Heart left ventricle (tissue), 16 donors: Measurements from ENCODE around the gene GLMP. TPM values are rescaled to one million over a fixed set of nuclear protein-coding genes. Genes with fewer than 3 reads are reported as not detected.

Experiments
- ATAC-seq, 4 donors: fragments of 200-7000 bp; cut with Tn5 transposase; one replicate each; pipeline ENCODE4 v1.9.1; 2020 to 2022; ENCODE audit warnings: moderate library complexity in 4 of 4, mild to moderate bottlenecking in 3 of 4, moderate number of reproducible peaks in 1 of 4
- DNase-seq, 5 donors: peaks; one replicate each; pipeline ENCODE4 v3.0.0-alpha.2; 2020
- H3K27ac ChIP-seq, 12 donors: fragments of 200-600 bp; sonication (generic) in 4 of 12; one replicate each; pipeline versions ENCODE4 v1.5.0 to v1.8.0; 2016 to 2022; ENCODE audit warnings: mild to moderate bottlenecking in 2 of 12
- H3K27me3 ChIP-seq, 9 donors: fragments of 200-600 bp; sonication (generic) in 2 of 9; one replicate each; pipeline versions ENCODE4 v1.5.1 to v1.8.0; 2016 to 2022; ENCODE audit warnings: mild to moderate bottlenecking in 3 of 9
- H3K36me3 ChIP-seq, 9 donors: fragments of 200-600 bp; sonication (generic) in 2 of 9; one replicate each; pipeline versions ENCODE4 v1.5.0 to v1.8.0; 2018 to 2022; ENCODE audit warnings: mild to moderate bottlenecking in 2 of 9
- H3K4me1 ChIP-seq, 12 donors: fragments of 200-600 bp; sonication (generic) in 4 of 12; one replicate each; pipeline versions ENCODE4 v1.5.0 to v1.8.0; 2016 to 2022; ENCODE audit warnings: mild to moderate bottlenecking in 3 of 12
- H3K4me3 ChIP-seq, 12 donors: fragments of 200-600 bp; sonication (generic) in 4 of 12; one replicate each; pipeline versions ENCODE4 v1.5.0 to v1.8.0; 2017 to 2022; ENCODE audit warnings: mild to moderate bottlenecking in 9 of 12, moderate library complexity in 4 of 12
- H3K9me3 ChIP-seq, 12 donors: fragments of 200-600 bp; sonication (generic) in 4 of 12; one replicate each; pipeline versions ENCODE4 v1.5.0 to v1.8.0; 2016 to 2022; ENCODE audit warnings: mild to moderate bottlenecking in 1 of 12
- CTCF ChIP-seq, 12 donors: fragments of 200-600 bp; sonication (generic) in 4 of 12; IDR thresholded peaks; one replicate each; pipeline versions ENCODE4 v1.5.0 to v1.8.0; 2018 to 2022; ENCODE audit warnings: antibody characterized with exemption in 12 of 12, mild to moderate bottlenecking in 5 of 12
- POLR2A ChIP-seq, 2 donors: fragments of 450-650 bp; IDR thresholded peaks; one replicate each; pipeline ENCODE4 v1.6.1; 2017; ENCODE audit warnings: antibody characterized with exemption in 2 of 2, mild to moderate bottlenecking in 2 of 2, moderate library complexity in 2 of 2
- WGBS, 4 donors: extraction: QIAGEN DNeasy Blood & Tissue Kit in 2 of 4; methylation state at CpG; one replicate each; pipeline versions ENCODE4 v1.1.5 to v1.1.7; 2013 to 2018; 5-methylcytosine and 5-hydroxymethylcytosine counted together
- intact Hi-C, 10 donors: fragments of 100-400 bp; cut with DNase I; formaldehyde crosslinking; loops; one replicate each; pipeline versions ENCODE4 v1.11.1 to v1.14.2; 2022
- polyA plus RNA-seq, 2 donors: library from polyadenylated mRNA; stranded (reverse); fragments of 200-250 nt; gene quantifications; one replicate each; pipeline ENCODE4 v1.2.3, GENCODE V29; 2013
- total RNA-seq, 9 donors: library from RNA; depleted of rRNA in 2 of 9; stranded (reverse); fragments of >200 nt in 2 of 9; fragmentation: NEBNext Ultra II Directional in 3 of 9; extraction: Animal tissue kit (Norgen Biotek cat#: 25700) in 3 of 9; gene quantifications; one replicate each; pipeline versions ENCODE4 v1.1.0 to v1.2.4, GENCODE V29; 2016 to 2023
- donor health status: ischemic (EF 13 %, LVEDD 7.1; RV severe dilation, severe dysfunction).
- donor health status: healthy with polysubstance abuse.
- donor health status: DM: no; HTN: yes; CAD: no.
- donor health status: DM: no; HTN: no; CAD: no.
- donor health status: ischemic (EF 25% LVEDD 6.9; RV normal size, moderate dysfunction).
- donor health status: ischemic (EF 25% LVEDD 5.7; RV mildly dilated, moderate dysfunction).
- donor health status: healthy.
- donor health status: DM: yes; HTN: yes; CAD: no.
- donor health status: ischemic (EF 35%, LVEDD 5.7; RV mildly dilated, moderate dysfunction).
- donor health status: nonischemic (EF 11% LVEDD 7.7; RV severe dilation, severe dysfunction).
- donor health status: DM: yes; HTN: yes; CAD: no.
- donor health status: PGD.
- donor health status: ischemic (EF 29% LVEDD 5.4; RV normal size, mild dysfunction).
- donor health status: nonischemic (EF 23%, LVEDD 6.1; RV moderate dilation, normal function).

The GLMP gene
- total and polyA plus RNA-seq, 11 donors: 9.1 to 63.8 (median 16.0) TPM

- no peak for TF ChIP-seq CTCF (IDR thresholded peaks at IDR 0.05)
- no peak for TF ChIP-seq POLR2A (IDR thresholded peaks at IDR 0.05)
- DNase-seq (no peak), ATAC-seq (no peak)
- H3K27me3 ChIP-seq: no peaks in the 10 kb centered on the region
- H3K9me3 ChIP-seq: no peaks in the 10 kb centered on the region
- H3K4me1 ChIP-seq: peaks cover 0 to 24% (median 9%) of the 10 kb centered on the region in 12 donors
- H3K36me3 ChIP-seq: peaks cover 0 to 26% (median 18%) of the 10 kb centered on the region in 9 donors
- no peak overlapping the region for H3K27ac ChIP-seq
- H3K4me3 ChIP-seq: no peak overlapping the region
- intact Hi-C loops: no loop called here
These were observed 5.6 kb downstream of the GLMP start for GRCh38 chr1:156289857-156290256.

- no peak for TF ChIP-seq POLR2A (IDR thresholded peaks at IDR 0.05)
- Histone ChIP-seq H3K27me3 (no peaks in the 10 kb centered on the region), H3K27ac (no peak overlapping the region), H3K4me3 (no peak overlapping the region), H3K9me3 (no peaks in the 10 kb centered on the region), H3K36me3 (peaks cover 0 to 22% (median 9%) of the 10 kb centered on the region in 9 donors), H3K4me1 (peaks cover 0 to 33% (median 17%) of the 10 kb centered on the region in 12 donors)
- intact Hi-C loops: no loop called here
- 88 to 97% (median 95%) methylated on average over 8 of the region's 8 CpGs for WGBS, 4 donors
- DNase-seq (no peak), ATAC-seq (no peak)
These were observed 9.4 kb downstream of the GLMP start for GRCh38 chr1:156286061-156286460.

GRCh38 chr1:156285437-156285836, 10.0 kb downstream of the GLMP start:
- TF ChIP-seq CTCF (IDR thresholded peaks at IDR 0.05) (no peak), POLR2A (IDR thresholded peaks at IDR 0.05) (no peak)
- Histone ChIP-seq H3K9me3 (no peaks in the 10 kb centered on the region), H3K27ac (no peak overlapping the region), H3K36me3 (peaks cover 0 to 22% (median 11%) of the 10 kb centered on the region in 9 donors), H3K4me1 (peaks cover 5 to 35% (median 23%) of the 10 kb centered on the region in 12 donors), H3K4me3 (no peak overlapping the region), H3K27me3 (no peaks in the 10 kb centered on the region)
- WGBS, 4 donors: 91 to 96% (median 94%) methylated on average over 6 to 21 of the region's 21 CpGs
- no peak for ATAC-seq
- DNase-seq: no peak
- intact Hi-C loops: no loop called here

GRCh38 chr1:156284757-156285156, 10.7 kb downstream of the GLMP start:
- intact Hi-C loops: no loop called here
- H3K4me3 ChIP-seq: no peak overlapping the region
- H3K36me3 ChIP-seq: peaks cover 0 to 20% (median 15%) of the 10 kb centered on the region in 9 donors
- H3K9me3 ChIP-seq: no peaks in the 10 kb centered on the region
- no peaks in the 10 kb centered on the region for H3K27me3 ChIP-seq
- WGBS, 4 donors: 73 to 89% (median 85%) methylated on average over 2 to 4 of the region's 4 CpGs
- H3K4me1 ChIP-seq: peaks cover 5 to 42% (median 29%) of the 10 kb centered on the region in 12 donors
- no peak overlapping the region for H3K27ac ChIP-seq
- no peak for DNase-seq
- no peak for ATAC-seq
- TF ChIP-seq CTCF (IDR thresholded peaks at IDR 0.05) (no peak), POLR2A (IDR thresholded peaks at IDR 0.05) (no peak)

- peaks cover 5 to 44% (median 30%) of the 10 kb centered on the region in 12 donors for H3K4me1 ChIP-seq
- H3K4me3 ChIP-seq: peak within 1 kb of the TSS; percentile 68 to 100 (median 84)
- ATAC-seq: no peak
- intact Hi-C loops: no loop called here
- H3K27me3 ChIP-seq: no peaks in the 10 kb centered on the region
- H3K9me3 ChIP-seq: no peaks in the 10 kb centered on the region
- peaks cover 0 to 19% (median 12%) of the 10 kb centered on the region in 9 donors for H3K36me3 ChIP-seq
- no peak for DNase-seq
- H3K27ac ChIP-seq: peak within 1 kb of the TSS in 11 of 12 donors; percentile 61 to 98 (median 90)
- TF ChIP-seq CTCF (IDR thresholded peaks at IDR 0.05): no peak
- TF ChIP-seq POLR2A (IDR thresholded peaks at IDR 0.05): no peak
- WGBS, 4 donors: 90 to 92% (median 91%) methylated on average over 7 of the region's 7 CpGs
These were observed 11.4 kb downstream of the GLMP start, which contains the start of gene TMEM79 for GRCh38 chr1:156284112-156284511. TMEM79 (plus strand) TSS chr1:156284325; CDS start chr1:156285227, 902 bp downstream.
